ENCODE measurements around the gene ADGRF1. TPM values are rescaled to one million over a fixed set of nuclear protein-coding genes. Genes with fewer than 3 reads are reported as not detected.

Gene ADGRF1
- total RNA-seq = not detected

GRCh38 chr6:47042275-47042791, at the start of gene ADGRF1:
Gene ADGRF1 (minus strand): TSS chr6:47042332. CDS start chr6:47029061, 13,271 bp downstream.

Other genes with a start within 250 kb of the ADGRF1 start
- not detected for gene MEP1A, start 248.9 kb downstream of the ADGRF1 start, total RNA-seq
- not detected for gene ADGRF5, start 120.4 kb downstream of the ADGRF1 start, total RNA-seq

Measured in activated naive CD4-positive, alpha-beta T cell treated with anti-CD3 and anti-CD28 coated beads, Interleukin-2, amount 10 ng/mL, durations not matched to agents 5 hours and 36 hours (primary cell).